ENCODE results near the gene INKA1.
"Not testable (repeated sequence)": the region's sequence is repeated elsewhere in the genome, so short reads cannot be mapped to it uniquely, and the experiment has no call there.

The INKA1 gene

DNA sequence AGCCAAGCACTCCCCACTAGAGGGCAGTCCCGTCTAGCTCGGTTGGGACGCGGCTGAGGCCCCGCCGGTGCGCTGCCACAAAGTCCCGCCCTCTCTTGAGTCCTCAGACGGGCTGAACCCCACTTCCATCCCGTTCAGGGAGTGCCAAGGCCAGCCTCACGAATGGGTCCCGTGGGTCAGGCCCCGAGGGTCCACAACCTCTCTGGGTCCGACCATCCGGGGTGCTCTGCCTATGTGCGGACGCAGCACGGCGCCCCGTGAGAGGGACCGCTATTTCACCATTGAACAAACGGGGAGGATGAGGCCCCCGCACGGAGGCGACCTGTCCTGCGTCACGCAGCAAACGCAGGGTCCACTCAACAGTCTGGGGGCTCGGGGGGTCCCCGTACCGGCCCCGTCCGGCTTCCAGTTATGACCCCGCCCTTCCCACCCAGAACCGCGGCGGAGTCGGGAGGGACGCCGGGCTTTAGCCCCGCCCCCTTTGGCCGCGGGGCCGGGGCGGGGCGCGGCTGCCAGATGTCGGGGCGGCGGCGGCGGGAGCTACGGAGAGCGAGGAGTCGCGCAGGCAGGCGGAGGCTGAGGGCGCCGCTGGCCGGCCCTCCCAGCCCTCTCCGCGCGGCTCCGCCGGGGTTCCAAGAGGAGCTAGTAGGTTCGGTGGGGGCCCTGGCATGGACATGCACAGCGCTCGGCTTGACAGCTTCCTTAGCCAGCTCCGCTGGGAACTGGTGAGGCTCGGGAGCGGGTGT is at the start of gene INKA1:
TSS of gene INKA1 (plus strand) at position 543 of the 746 bp plus-strand sequence. CDS start at position 675, 132 bp downstream.
- peak; percentile 88 for DNase-seq

DNA sequence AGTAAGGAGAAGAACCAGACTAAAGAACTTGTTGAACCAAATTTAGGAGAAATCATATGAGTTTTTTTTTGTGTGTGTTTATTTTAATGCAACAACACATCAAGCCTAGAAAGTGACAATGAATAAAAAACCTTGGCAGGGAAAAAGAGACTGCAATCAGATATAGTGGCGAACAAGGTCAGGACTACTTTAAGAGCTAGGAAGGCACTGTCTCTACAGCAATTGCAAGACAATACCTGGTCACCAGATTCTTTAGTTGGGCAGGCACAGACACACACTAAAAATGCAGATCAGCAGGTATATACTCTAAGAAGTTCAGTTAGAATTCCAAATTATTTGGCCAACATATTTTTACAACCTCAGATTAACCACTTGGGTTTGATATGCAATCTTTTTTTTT is 48.5 kb upstream of the INKA1 start:
- DNase-seq = no peak

DNA sequence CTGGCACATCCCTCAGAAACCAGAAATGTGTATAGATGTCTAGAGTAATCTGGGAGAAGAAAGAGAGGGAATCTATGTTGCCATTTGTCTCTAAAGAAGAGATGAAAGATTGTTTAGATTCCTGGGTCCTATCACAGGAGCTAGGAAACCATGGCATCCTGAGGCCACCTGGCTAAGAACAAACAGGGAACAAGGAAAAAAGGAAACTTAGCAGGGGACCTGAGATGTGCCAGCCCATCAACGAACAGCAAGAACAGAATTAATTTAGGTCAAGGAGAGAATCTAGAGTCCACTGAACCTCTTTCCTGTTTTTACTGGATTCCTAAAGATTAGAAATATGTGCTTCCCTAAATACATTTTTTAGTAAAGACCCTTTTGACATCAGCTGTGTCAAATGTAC is 47.0 kb upstream of the INKA1 start:
- no peak for DNase-seq

DNA sequence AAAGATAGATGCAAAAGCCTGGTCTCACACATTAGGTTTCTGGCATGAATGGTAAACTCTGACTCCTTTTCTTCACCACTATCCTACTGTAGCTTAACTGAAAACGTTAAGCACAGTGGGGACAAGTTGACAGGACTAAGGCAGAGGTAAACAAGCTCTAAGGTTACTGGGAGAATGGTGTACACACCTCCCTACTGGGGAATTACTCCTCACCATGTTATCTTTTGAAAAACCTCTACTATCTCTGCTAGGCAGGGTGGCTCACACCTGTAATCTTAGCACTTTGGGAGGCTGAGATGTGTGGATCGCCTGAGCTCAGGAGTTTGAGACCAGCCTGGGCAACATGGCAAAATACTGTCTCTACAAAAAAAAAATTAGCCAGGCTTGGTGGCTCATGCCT is 45.9 kb upstream of the INKA1 start:
- no peak for DNase-seq

DNA sequence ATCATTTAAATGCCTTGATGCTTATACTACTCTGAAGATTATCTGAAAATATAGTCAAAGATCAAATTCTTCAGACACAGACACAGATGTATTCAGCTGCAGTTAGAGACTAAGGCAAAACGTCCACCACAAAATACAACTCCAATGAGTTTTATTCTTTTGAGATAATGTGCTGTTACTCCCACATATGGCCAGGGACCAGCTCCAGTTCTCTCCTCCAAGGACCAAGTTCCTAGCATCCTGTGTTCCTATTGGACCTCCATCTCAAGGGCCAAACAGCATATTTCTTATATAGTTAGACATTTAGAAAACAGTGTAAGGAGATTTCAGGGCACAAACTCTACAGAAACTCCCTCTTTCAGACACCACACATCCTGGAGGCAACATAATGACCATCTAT is 43.8 kb upstream of the INKA1 start:
- DNase-seq = no peak

DNA sequence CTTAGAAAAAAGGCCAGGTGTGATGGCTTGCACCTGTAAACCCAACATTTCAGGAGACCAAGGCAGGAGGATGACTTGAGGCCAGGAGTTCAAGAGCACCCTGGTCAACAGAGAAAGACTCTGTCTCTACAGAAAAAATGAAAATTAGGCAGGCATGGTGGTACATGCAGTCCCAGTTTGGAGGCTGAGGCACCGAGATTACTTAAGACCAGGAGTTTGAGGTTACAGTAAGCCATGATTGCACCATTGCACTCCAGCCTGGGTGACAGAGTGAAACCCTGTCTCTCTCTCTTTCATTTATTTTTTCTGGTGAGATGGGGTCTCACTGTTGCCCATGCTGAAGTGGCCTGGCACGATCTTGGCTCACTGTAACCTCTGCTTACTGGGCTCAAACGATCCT is 41.4 kb upstream of the INKA1 start:
- no peak for DNase-seq

DNA sequence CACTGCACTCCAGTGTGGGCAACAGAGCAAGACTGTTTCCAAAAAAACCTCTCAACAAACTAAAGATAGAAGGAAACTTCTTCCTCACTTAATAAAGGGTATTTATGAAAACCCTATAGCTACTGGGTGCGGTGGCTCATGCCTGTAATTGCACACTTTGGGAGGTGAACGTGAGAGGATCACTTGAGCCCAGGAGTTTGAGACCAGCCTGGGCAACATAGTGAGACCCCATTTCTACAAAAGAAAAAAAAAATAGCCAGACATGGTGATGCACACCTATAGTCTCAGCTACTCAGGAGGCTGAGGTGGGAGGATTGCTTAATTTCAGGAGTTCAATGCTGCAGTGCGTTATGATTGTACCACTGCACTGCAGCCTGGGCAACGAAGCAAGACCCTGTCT is 39.1 kb upstream of the INKA1 start:
- DNase-seq = no peak

DNA sequence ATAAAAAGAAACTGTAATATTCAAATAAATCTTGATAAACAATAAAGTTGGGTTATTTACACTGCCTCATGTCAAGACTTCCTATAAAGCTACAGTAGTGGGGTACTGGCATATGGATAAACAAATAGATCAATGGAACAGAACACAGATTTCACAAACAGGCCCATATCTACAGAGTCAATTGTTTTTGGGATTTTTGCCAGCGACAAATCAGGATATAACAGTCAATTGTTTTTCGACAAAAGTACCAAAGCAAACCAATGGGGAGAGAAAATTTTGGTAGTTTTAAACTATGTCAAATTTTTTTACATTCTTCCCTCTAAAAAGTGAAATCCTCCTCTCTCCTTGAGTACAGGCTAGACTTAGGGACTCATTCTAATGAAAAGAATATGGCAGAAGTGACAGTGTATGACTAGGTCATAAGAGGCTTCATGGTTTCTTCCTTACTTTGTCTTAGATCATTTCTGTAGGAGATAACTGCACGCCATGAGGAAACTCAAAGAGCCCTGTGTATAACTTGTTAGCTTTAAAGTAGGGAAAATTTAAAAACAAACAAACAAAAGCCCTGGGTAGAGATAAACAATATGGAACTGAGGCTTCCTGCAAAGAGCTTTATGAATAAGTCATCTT is 33.7 kb upstream of the INKA1 start:
- no peak for DNase-seq

DNA sequence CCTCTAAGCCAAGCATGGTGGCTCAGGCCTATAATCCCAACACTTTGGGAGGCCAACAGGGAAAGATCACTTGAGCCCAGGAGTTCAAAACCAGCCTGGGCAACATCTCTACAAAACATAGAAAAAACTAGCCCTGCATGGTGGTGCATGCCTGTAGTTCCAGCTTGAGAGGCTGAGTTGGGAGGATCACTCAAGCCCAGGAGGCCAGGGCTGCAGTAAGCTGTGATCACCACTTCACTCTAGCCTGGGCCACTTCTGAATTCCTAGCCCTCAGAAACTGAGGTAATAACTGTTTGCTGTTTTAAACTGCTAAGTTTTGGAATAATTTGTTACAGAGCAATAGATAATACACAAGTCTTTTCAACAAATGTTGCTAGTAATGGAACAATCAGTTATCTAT is 33.1 kb upstream of the INKA1 start:
- no peak for DNase-seq

DNA sequence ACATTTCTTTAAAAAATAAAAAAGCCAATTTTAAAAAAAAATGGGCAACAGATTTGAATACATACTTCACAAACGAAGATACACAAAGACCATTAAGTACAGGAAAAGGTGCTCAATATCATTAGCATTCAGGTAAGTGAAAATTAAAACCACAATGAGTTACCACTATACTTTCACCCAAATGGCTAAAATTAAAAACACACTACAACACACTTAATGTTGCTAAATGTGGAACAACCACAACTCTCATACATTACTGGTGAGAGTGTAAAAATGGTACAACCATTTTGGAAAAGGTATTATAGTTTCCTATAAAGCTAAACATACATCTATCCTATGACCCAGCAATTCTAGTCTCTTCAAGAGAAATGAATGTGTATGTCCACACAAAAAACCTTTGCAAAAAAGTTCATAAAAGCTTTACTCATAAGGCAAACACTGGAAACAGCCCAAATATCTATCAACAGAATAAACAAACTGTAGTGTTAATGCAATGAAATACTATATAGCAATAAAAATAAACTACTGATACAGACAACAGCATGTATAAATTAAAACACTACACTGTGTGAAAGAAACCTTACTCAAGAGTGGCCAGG is 31.6 kb upstream of the INKA1 start:
- DNase-seq = no peak

DNA sequence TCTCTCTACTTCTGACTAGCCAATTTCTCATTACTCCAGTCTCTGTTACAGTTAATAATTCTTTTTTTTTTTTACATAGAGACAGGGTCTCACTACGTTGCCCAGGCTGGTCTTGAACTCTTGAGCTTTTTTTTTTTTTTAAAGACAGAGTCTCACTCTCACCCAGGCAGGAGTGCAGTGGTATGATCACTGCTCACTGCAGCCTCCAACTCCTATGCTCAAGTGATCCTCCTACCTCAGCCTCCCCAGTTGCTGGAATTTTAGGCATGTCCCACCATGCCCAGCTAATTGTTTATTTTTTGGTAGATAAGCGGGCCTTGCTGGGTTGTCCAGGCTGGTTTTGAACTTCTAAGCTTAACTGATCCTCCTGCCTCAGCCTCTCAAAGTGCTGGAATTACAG is 30.4 kb upstream of the INKA1 start:
- DNase-seq = no peak

DNA sequence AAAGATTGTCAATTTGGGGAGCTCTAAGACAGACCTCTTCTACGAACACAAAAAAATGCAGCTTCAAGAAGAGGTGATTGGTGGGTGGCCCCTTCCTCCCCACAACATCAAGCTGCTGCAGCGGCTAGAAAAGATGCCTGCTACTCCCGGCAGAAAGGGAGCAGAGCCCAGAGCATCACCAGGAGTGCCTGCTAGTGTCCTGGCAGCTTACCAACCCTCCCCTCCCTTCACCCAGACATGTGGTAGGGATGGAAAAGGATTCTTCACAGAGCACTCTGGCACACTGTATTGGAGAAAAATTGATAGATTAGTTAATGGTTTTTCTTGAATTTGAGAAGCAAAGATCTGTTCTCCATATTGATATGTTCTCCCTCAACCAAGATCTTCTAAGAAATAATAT is 27.5 kb upstream of the INKA1 start:
- DNase-seq = no peak

DNA sequence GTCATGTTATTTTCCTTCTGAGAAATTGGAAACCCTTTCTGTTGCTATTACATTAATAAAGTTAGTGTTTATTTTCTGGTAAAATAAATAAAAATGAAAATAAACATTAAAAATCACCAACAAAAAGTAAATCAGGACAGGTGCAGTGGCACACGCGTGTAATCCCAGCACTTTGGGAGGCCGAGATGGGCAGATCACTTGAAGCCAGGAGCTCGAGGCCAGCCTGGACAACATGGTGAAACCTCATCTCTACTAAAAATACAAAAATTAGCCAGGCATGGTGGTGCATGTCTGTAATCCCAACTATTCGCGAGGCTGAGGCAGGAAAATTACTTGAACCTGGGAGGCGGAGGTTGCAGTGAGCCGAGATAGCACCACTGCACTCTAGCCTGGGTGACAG is 27.0 kb upstream of the INKA1 start:
- DNase-seq = not testable (repeated sequence)

DNA sequence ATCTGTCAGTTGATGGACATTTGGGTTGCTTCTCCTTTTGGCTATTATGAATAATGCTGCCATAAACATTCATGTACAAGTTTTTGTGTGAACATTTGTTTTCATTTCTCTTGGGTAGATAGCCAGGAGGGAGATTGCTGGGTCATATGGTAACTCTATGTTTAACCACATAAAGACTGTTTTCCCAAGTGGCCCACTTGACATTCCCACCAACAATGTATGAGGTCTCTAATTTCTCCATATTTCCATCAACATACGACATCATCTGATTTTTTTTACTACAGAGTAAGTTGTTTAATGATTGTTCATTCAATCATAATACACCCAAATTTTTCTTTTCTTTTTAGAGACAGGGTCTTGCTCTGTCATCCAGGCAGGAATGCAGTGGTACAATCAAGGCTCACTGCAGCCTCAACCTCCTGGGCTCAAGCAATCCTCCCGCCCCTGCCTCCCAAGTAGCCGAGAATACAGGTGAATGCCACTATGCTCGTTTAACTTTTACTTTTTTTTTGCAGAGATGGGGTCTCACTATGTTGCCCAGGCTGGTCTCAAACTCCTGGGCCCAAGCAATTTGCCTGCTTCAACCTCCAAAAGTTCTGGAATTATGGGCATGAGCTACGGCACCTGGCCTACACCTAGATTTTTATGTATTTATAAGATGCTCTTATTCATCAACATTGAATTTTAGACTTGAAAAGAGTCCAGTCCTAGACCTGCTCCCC is 23.5 kb upstream of the INKA1 start:
- DNase-seq = no peak

DNA sequence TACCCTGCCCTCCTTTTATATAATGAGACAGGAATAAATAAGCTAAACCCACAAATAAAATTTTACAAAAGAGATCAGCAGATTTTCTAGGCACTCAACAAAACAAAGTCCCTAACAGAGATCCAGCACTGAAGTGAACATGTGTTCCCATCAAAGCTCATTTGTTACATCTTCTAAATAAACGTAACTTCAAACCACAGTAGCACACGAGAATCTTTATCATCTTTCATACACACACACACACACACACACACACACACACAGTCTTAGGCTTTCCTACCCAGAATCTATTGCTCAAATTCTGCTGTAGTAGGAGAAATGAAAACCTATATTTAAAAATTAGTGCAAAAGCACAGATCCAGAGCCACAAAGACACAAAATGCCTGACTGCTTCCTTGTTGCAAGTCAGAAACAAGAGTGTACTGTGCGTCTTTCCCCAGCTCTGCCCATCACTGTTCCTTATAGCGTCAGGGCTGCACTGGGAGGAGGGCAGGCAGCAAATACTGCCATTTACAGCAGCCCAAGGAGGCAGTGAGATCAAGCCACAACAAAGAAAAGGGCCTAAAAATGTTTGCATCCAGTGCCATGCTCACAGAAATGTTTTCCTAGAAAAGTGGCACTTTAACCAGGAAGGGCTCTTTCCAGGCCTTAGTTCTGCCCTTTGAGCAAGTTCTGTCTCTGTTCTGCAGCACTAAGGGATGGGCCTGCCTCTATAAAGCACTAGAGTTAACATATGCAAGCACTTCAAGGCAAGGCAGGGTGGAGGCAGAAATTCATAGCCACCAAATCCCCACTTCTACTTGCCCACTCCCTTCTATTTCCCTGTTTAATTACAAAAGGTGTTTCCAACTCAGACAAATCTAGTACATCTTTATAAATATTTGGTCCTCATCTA is 22.7 kb upstream of the INKA1 start:
- DNase-seq = no peak

DNA sequence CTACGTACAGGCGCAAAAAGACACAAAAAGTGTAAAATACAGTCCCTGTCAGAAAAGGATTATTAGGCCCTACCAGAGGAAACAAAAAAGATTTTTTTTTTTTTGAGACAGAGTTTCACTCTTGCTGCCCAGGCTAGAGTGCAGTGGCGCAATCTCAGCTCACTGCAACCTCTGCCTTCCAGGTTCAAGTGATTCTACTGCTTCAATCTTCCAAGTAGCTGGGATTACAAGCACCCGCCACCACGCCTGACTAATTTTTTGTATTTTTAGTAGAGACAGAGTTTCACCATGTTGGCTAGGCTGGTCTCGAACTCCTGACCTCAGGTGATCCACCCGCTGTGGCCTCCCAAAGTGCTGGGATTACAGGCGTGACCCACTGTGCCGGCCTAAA is 22.1 kb upstream of the INKA1 start:
- DNase-seq = not testable (repeated sequence)

DNA sequence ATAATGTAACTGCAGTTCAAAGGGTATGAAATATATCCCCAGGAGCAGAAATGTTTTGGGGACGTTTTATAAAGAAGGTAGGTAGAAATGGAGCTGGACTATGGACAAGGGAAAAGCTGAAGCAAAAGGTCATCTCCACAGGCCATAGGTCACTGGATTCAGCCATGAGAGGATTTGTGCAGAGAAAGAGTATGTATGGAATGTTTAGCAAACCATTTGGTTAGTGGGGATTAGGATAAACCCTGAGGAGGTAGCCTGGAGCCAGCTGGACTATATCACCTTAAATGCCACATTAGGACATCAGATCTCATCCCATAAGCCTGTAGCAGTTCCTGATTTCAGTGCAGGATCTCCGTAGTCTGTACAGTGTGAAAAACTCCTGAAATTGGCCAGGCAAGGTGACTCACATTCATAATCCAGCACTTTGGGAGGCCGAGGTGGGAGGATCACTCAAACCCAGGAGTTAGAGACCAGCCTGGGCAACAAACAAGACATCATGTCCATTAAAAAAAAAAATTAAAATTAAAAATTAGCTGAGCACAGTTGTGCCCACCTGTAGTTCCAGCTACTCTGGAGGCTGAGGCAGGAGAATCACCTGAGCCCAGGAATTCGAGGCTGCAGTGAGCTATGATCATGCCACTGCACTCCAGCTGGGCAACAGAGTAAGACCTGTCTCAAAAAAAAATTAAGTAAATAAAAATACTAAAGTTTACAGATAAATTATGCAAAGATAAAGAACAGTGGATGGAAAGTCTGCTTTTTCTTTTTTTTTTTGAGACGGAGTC is 21.5 kb upstream of the INKA1 start:
- no peak for DNase-seq

DNA sequence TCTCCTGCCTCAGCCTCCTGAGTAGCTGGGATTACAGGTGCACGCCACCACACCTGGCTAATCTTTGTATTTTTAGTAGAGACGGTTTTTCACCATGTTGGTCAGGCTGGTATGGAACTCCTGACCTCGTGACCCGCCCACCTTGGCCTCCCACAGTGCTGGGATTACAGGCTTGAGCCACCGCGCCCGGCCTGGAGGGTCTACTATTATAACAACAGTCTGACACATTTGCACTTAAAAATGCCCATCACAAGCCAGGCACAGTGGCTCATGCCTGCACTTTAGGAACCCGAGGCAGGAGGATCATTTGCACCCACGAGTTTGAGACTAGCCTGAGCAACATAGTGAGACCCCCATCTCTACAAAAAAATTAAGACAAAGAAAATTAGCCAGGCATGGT is 20.8 kb upstream of the INKA1 start:
- not testable (repeated sequence) for DNase-seq

DNA sequence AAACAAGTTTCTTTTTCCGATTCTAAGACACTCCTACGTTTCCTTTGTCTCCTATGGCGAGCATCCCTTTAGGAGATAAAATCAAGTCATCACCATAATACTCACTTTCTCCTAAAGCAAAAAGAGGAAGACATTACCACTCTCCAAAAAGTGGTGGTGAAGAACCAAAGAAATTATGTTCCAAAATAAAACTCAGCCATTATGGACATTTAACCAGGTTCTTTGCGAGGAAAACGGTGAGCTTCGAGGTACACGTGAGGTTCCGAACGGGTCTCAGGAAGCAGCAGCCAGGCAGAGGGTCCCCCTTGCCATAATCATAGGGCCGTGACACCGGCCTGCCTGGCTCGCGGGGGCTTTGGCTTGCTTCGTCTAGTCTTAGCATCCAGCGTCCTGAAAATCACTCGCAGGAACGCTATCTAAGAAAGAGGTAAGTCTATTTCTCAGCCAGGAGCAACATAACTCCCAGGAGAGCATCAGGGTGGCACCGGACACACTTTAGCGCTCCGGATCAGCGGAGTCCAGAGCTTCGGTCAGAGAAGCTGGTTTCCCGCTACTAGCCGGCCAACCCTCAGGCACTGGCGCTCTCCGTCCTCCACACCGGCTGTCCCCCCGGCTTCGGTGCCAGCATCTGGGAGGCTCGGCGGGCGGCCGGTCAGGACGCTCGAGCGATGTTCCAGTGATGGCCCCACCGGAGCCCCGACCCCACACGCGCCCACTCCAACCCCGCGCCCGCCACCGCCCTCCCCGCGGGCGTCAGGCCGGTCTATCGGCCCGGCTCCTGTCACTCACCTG is 17.3 kb upstream of the INKA1 start:
- DNase-seq = peak; percentile 33

DNA sequence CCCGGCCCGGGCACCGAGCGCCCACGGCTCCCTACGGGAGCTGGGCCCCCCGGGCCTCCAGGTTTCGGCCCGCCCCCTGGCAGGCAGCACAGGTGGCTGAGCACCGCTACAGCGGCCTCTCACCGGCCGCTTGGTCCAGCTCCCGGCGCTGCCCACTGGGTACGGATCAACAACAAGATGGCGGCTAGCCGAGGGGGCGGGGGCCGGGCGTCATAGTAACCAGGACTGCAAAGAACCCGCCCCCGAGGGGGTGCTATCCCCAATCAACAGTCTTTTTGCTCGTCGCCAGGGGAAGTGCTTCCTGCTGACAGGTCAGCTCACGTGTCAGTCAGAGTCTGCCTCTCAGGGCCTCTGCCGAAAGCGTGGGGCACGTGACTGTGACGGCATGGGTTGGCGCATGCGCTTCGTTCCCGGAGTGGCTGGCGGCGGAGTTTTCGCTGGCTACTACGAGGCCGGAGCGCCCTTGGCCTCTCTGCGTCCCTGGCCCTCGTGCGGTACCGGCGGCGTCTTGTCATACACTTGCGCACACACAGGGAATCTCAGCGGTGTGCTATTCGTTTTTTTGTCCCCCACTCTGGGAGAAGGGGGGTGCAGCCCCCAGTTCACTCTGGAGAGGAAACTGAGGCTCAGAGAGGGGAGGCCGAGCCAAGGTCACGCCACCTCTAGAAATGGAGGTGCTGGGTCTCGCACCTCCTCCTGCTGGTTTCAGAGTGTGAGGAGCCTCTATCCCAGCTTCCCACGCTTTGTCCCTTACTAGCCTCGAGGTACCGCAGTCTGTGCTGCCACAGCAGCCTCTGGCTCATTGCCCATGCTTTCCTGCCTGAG is 16.5 kb upstream of the INKA1 start, which contains the start of gene IP6K1:
TSS of gene IP6K1 (minus strand) at position 186 of the 825 bp plus-strand sequence. CDS start 38,502 bp downstream, outside the sequence.
- DNase-seq = peak; percentile 100
